HEK293T (cell line): ENCODE data around the gene EPB41L2.

Experiments
- ELF4 ChIP-seq: fragments of 450-650 bp; IDR thresholded peaks from 2 replicates; pipeline ENCODE4 v1.6.1; 2017; ENCODE audit warnings: antibody characterized with exemption
- FOXM1 ChIP-seq: fragments of 450-650 bp; IDR thresholded peaks from 2 replicates; pipeline ENCODE4 v1.6.1; 2017; ENCODE audit warnings: mild to moderate bottlenecking, borderline replicate concordance
- HDGF ChIP-seq: fragments of 450-650 bp; IDR thresholded peaks from 2 replicates; pipeline ENCODE4 v1.6.1; 2017; ENCODE audit warnings: antibody characterized with exemption, borderline replicate concordance
- L3MBTL2 ChIP-seq: fragments of 450-650 bp; conservative IDR thresholded peaks from 2 replicates; pipeline ENCODE4 v1.6.1; 2016; ENCODE audit warnings: mild to moderate bottlenecking
- SP1 ChIP-seq: fragments of 450-650 bp; IDR thresholded peaks from 2 replicates; pipeline ENCODE4 v1.6.1; 2017
- TARDBP ChIP-seq: fragments of 450-650 bp; IDR thresholded peaks from 2 replicates; pipeline ENCODE4 v1.6.1; 2016

DNA sequence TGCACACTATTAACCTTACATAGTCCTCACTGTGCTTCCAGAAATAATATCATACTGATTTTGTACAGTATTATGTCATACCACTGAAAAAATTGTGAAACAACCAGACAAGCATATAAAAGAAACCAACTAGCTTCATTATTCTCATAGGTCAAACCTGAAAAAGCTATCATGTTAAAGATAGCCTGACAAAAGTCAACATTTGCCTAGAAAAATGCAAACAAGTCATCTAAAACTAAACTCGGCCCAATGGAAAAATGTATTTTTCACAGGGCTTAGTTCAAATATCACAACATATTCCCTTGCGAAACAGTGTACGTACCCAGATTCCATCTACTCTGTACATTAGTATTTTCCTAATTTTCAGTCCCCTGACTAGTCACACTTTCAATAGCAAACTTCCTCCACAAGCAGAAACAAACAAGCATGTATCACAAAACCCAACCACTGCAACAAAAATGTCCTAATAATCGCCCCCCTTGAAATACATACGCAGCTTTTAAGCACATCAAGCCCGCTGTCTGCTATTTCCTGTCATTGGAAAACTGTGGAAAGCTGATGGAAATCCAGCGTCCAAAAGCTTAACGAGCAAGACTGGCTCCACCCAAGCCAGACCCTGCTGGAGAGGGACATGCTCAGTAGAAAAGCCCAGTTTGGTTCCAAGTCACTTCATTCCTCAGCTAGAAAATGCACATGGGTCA is 93.1 kb downstream of the EPB41L2 start:
- TF ChIP-seq SP1 (no peak), FOXM1 (no peak), L3MBTL2 (no peak), TARDBP (no peak), HDGF (no peak), ELF4 (no peak)
